Measurements from ENCODE around the gene SLC25A12.
"Not testable (repeated sequence)": the region's sequence is repeated elsewhere in the genome, so short reads cannot be mapped to it uniquely, and the experiment has no call there.

Gene SLC25A12

GRCh38 chr2:171822525-171823322 is 71.3 kb downstream of the SLC25A12 start:
- DNase-seq, result no peak

DNA sequence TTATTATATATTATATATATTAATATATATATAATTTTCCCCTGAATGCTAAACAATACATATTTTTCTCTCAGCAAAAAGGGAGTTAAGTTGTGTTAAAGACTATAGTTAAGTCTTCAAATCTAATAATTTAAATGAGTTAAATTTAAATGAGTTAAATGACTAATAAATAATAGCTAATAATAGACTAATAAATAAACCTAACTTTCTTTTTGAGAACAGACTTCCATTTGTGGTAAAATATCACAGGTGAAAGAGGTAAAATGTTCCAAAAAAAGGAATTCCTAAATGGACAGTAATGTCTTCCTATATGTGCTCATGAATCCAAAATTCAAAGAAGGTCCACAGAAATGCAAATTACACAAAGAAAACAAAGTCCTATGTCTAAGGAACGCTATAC is 74.6 kb downstream of the SLC25A12 start:
- no peak for DNase-seq

DNA sequence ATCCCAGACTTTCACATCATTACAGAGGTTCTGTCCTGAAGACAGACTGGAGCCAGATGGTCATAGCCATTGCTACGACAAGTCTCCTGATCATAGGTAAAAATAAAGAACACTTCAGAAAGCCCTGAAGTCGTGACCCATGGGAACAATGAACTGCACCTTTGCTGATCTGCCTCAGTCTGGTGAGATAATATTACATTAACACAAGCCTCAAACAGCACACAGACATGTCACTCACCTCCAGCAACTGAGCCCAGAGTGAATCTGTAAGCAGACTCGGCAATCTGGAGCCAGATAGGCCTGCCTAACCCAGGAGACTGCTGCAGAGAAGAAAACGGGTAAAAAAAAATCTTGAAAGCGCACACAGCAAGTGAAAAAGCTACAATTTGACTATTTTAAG is 79.2 kb downstream of the SLC25A12 start:
- DNase-seq, result no peak

DNA sequence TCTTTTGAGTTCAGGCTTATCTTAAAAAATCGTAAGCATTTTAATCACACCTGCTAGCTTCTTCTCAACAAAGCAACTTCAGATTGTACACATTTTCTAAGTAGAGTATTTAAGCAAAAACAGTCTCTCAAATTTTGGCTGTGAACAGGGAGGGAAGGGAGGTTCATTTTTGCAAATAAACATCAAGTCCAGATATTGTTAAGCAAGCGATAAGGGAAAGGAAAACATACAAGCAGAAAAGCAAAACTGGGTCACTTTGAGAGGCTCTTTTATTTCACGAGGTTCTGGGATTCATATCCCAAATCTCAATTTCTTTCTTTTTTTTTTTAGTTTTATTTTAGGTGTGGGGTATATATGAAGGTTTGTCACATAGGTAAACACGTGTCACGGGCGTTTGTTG is 79.9 kb downstream of the SLC25A12 start:
- DNase-seq, result no peak

- DNase-seq, result no peak
Measured at GRCh38 chr2:171813729-171814128, 80.3 kb downstream of the SLC25A12 start.

DNA sequence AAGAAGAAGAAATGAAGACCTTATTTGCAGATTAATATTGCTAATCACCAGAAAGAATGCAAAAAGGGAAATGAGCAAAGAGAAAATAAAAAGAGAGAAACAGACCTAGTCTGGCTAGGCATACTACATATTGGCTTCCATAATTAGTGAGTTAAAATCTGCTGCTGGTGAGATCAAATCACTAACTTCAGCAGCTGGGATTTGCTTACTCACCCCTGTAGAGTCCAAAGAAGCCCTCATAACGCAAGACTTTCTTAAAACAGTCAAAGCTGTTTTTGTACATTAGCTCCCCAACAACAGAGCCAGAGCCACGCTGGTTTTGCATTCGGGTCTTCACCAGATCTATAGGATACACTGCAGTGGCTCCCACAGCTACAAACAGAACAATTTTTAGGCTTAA is 80.9 kb downstream of the SLC25A12 start:
- no peak for DNase-seq

DNA sequence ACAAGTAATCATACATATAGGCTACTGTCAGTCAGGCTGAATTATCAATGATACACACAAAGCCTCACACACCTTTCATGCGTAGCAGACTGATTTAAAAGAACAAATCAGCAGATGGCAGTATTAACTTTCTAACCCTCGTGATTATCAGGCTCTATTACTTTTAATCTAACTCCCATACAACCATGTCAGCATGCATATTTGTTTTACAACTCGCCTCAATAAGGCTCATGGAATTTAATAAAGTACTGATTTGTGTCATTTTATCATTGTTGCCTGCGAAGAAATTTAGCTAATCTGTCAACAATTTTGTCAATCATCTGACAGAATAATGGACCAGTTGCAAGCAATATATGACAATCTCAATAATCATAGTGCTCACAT is 82.8 kb downstream of the SLC25A12 start:
- DNase-seq, result no peak

GRCh38 chr2:171810422-171811244 is 83.4 kb downstream of the SLC25A12 start:
- no peak for DNase-seq

- not testable (repeated sequence) for DNase-seq
Measured at GRCh38 chr2:171808885-171809284, 85.2 kb downstream of the SLC25A12 start.

DNA sequence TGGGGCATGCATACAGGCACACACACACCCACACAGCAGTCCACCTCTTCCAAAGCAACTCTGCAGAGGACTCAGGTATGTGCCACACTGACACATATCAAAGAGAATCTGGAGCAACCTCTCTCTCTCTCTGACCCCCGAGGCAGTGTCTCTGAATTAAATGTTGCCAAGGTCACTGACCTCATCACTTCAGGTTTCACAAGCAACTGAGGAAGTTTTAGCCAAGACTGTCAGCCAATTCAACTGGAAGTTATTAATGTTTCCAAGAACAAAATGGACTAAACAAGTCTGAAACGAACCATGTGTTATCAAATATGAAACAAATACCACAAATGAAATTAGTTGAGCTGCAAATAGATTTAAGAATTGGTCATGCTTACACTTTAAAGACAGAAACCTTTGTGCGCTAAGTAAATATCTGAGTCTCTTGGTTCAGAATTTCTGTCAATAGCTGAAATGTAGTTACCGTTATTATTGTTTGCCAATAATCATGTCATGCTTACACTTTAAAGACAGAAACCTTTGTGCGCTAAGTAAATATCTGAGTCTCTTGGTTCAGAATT is 86.1 kb downstream of the SLC25A12 start:
- peak; percentile 44 for DNase-seq

GRCh38 chr2:171807119-171807518 is 86.9 kb downstream of the SLC25A12 start:
- peak; percentile 30 for DNase-seq

DNA sequence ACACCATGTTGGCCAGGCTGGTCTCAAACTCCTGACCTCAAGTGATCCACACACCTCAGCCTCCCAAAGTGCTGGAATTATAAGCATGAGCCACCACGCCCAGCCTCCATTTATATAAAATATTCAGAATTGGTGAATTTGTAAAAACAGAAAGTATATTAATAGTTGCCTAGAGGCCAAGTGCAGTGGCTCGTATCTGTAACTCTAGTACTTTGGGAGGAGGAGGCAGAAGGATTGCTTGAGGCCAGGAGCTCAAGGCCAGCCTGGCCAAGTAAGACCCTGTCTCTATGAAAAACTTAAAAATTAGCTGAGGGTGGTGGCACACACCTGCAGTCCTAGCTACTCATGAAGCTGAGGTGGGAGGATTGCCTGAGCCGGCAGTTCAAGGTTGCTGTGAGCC is 89.6 kb downstream of the SLC25A12 start:
- no peak for DNase-seq

GRCh38 chr2:171803757-171804156 is 90.3 kb downstream of the SLC25A12 start:
- no peak for DNase-seq

GRCh38 chr2:171800639-171801038 is 93.4 kb downstream of the SLC25A12 start:
- DNase-seq, result no peak

DNA sequence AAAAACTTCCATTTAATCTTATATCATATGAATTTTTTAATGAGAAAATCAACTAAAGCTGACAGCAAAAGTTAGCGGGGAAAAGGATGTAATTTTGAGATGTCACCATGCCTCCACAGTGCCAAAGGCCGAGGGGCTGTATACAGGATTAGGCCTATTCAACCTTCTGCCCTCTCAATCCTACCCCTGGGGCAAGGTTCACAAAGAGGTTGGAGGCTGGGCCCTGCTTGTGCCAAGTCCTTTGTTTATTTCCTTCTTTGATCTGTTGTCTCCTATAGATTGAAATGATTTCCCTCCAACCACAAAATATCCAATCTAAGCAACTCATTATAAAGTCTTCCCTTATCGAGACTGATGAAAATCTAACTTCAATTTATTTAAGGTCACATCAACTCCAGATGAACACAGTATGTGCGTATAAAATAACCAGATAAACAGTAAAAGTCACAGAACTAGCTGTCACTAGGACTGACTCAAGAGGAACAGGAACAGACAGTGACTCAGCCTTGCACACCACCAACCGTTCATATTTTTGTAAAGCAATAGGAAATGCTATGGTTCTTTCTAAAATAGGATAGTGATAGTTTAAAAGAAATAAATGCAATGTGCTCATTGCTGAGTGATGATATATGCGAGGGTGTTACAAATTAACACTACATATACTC is 95.8 kb downstream of the SLC25A12 start:
- no peak for DNase-seq

DNA sequence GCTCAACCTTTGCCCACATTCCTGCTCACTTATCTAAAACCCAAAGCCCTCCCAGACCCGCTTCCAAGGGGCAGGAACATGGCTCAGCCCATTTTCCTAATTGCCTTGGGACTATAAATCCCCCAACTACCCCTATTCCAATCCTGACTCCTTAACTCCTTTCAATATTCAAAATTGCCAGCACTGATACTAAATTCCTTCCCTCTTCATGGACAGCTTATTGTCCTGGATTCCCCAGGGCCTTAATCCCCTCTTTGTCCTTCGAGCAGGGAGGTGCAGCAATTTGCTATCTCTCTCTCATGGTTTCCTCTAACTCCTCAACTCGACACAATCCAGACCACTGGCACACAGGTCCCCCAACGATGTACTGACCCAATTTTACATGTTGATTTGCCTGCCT is 99.1 kb downstream of the SLC25A12 start:
- DNase-seq, result no peak

DNA sequence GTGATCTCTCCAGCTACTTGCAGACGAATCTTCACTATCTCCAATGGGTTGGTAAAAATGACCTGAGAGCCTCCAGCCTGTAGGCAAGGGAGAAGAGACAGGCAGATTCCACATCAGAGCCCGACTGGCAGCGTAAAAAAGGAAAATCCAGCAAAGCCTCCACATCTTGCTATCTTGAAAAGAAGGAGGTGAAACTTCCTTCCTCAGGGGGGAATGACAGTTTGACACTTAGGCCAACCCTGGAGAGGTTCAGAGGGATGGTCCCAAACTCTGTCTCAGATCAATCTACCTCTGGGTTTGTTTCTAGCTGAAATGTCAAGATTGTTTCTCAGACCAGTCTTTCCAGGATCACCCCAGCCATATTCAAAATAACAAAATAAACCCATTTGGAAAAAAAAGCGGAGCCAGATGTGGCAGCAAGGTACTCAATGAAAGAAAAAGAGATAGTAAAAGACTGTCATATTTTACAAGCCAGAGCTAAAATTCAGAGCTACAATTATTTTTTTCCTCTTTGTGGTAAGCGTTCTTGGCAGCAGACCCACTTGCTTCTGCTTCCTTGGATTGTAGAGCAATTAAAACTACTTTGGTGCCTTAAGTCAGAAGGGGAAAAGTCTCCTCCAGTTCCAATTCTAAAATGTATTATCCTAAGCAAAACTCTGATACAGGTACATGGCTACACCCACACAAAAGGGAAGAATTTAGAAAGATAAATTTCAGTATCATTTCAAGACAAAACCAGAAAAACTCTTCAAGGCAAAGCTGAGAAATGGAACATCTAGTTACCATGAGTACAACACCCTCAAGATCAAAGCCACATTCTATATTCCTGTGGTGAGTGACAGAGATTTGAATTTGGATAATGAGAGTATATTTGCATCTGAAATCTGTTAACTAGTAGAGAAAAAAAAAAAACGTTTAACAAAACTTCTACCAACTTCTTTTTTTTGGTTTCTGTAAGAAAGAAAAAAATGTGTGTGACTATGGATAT is 100.1 kb downstream of the SLC25A12 start:
- no peak for DNase-seq

DNA sequence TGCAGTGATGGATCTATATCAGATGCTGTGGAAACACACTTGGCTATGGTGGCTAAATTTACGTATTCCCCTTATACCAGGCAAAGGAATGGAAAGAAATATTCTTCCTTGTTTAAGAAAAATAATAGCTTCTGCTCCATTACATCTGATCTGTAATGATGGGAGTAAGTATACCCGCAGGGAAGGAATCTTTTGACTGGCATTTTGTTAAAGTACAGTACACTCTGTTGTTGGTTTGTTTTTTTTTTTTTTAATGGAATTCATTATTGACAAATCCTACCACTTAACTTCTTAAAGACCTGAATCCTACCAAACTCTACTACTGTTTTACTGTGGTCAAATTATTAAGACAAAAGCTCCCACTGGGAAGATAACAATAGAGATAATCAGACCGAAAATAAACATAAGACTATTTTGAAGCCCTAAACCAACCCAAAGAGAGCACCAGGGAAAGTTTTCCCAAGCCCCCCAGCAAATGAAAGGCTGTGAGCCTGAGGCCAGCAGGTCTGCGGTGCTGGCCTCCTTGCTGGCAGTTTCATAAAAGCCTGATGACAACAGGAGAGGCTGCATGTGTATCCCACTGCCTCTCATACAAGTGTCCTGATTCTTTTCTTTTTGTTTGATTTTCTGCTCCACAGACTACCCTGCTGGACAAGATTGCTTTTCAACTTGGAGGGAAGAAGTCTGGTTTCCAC is 101.0 kb downstream of the SLC25A12 start:
- no peak for DNase-seq

- DNase-seq, result no peak
Measured at GRCh38 chr2:171792157-171792556, 101.9 kb downstream of the SLC25A12 start.

DNA sequence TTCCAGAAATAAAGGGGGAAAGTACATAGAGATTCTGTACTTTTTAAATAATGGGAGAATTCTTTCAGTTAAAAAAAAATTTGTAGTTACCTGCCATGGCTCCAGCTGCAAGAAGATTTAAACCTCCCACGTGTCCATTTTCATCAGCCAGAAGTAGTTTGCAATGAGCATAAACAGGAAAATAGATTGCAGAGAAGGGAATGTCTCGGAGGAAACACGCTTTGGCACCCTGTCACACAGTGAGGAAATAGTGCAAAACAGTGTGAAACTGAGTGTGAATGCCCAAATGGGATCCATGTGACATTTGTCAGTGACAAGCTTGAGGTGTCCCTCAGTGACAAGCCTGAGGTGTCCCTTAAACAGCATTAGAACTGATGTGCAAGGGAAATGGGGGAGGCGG is 102.7 kb downstream of the SLC25A12 start:
- no peak for DNase-seq

- DNase-seq, result no peak
Measured at GRCh38 chr2:171789956-171790355, 104.1 kb downstream of the SLC25A12 start.
